HepG2 (cell line): ENCODE measurements around the gene POC1B. TPM values are rescaled to one million over a fixed set of nuclear protein-coding genes. Genes with fewer than 3 reads are reported as not detected.
A peak's percentile ranks its signal among the peaks of the same experiment; 100 is the strongest.

Experiments used
- ARID5B ChIP-seq: IDR thresholded peaks from 2 replicates; pipeline ENCODE4 v1.4.0; 2020; ENCODE audit warnings: mild to moderate bottlenecking, missing genetic modification reagents
- GFI1 ChIP-seq: sonication (generic); formaldehyde crosslinking; IDR thresholded peaks from 2 replicates; pipeline ENCODE4 v1.5.0; 2020; ENCODE audit warnings: missing genetic modification reagents, mild to moderate bottlenecking, borderline replicate concordance
- HNRNPH1 ChIP-seq: fragments of 200-400 bp; formaldehyde crosslinking; optimal IDR thresholded peaks from 2 replicates; pipeline ENCODE3; 2017; ENCODE audit warnings: mild to moderate bottlenecking, low read depth, low read length
- MTA1 ChIP-seq: sonication (generic); formaldehyde crosslinking; IDR thresholded peaks from 2 replicates; pipeline ENCODE4 v1.4.0; 2020; ENCODE audit warnings: missing genetic modification reagents, mild to moderate bottlenecking, borderline replicate concordance
- PHF5A ChIP-seq: IDR thresholded peaks from one replicate; pipeline ENCODE4 v1.6.1; 2018; ENCODE audit warnings: low read depth, missing genetic modification reagents; ENCODE audit not compliant: unreplicated experiment
- XRCC5 ChIP-seq: fragments of 200-400 bp; formaldehyde crosslinking; optimal IDR thresholded peaks from 2 replicates; pipeline ENCODE3; 2017; ENCODE audit warnings: mild to moderate bottlenecking, low read length
- ZBTB42 ChIP-seq: sonication (generic); formaldehyde crosslinking; IDR thresholded peaks from 2 replicates; pipeline ENCODE4 v1.5.0; 2020; ENCODE audit warnings: mild to moderate bottlenecking, missing genetic modification reagents
- ZNF205 ChIP-seq: IDR thresholded peaks from 2 replicates; pipeline ENCODE4 v1.6.1; 2018; ENCODE audit warnings: missing biosample characterization, missing genetic modification reagents
- ZNF446 ChIP-seq: sonication (generic); formaldehyde crosslinking; IDR thresholded peaks from 2 replicates; pipeline ENCODE4 v1.5.0; 2020; ENCODE audit warnings: mild to moderate bottlenecking, missing genetic modification reagents
- ZNF574 ChIP-seq: sonication (generic); formaldehyde crosslinking; IDR thresholded peaks from 2 replicates; pipeline ENCODE4 v1.4.0; 2020; ENCODE audit warnings: missing genetic modification reagents
- polyA plus RNA-seq, 8 experiments: library from polyadenylated mRNA; depleted of rRNA in 3 of 8; stranded (reverse) in 7 of 8; unstranded in 1 of 8; fragments of >200 nt; fragmentation: Illumina TruSeq in 4 of 8; extraction: Trizol in 4 of 8; gene quantifications; 2 replicates each; pipeline versions ENCODE4 v1.2.1 to v1.2.3, GENCODE V29; 2011 to 2016; ENCODE audit warnings: low read depth in 4 of 8, missing spikeins in 1 of 8, mixed read lengths in 1 of 8; ENCODE audit not compliant: insufficient read depth in 1 of 8
- total RNA-seq, 5 experiments: library from RNA; depleted of rRNA; stranded (reverse); fragments of >200 nt; fragmentation: Illumina TruSeq; extraction: Trizol; gene quantifications; 2 replicates each; pipeline ENCODE4 v1.2.3, GENCODE V29; 2016; ENCODE audit warnings: low read depth in 1 of 5
- TF ChIP-seq, protein P1 (sequence below): sonication (generic); formaldehyde crosslinking; IDR thresholded peaks from 2 replicates; pipeline ENCODE4 v1.4.0; 2020; ENCODE audit warnings: missing genetic modification reagents
- TF ChIP-seq, protein P2 (sequence below): IDR thresholded peaks from 2 replicates; pipeline ENCODE4 v1.6.1; 2016; ENCODE audit warnings: missing genetic modification reagents, missing compliant biosample characterization

The POC1B gene
- total and polyA plus RNA-seq, 2 of the 13 experiments (the other 11 are each of a cell fraction or from before 2014, with no cell fraction given), result 9.3 to 11.0 TPM

DNA sequence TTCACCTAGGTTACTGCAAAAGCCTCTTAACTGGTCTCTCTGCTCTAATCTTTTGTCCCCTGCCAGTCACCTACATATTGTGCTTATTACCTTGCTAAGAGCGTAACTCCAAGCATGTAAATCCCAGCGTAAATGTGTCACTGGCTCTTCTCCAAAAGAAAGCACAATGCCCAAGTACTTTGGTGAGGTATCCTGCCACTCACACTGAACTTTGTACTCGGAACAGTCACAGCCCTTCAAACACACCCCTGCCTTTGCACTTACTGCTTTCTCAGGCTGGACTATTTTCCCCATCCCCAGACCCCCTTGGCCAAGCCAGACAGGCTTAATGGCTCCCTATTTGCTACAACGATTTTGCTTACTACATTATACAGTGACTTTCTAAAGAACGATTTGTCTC, 33.0 kb downstream of the POC1B start (continued):
- TF ChIP-seq ARID5B (peak; percentile 53), ZBTB42 (CRISPR knock-in tag) (no peak), ZNF574 (CRISPR knock-in tag) (no peak), MTA1 (CRISPR knock-in tag) (no peak), ZNF446 (CRISPR knock-in tag) (no peak), PHF5A (CRISPR knock-in tag) (no peak), XRCC5 (peak; percentile 41), ZNF205 (CRISPR knock-in tag) (no peak), HNRNPH1 (no peak), GFI1 (CRISPR knock-in tag) (no peak)
- TF ChIP-seq, protein P1, sequence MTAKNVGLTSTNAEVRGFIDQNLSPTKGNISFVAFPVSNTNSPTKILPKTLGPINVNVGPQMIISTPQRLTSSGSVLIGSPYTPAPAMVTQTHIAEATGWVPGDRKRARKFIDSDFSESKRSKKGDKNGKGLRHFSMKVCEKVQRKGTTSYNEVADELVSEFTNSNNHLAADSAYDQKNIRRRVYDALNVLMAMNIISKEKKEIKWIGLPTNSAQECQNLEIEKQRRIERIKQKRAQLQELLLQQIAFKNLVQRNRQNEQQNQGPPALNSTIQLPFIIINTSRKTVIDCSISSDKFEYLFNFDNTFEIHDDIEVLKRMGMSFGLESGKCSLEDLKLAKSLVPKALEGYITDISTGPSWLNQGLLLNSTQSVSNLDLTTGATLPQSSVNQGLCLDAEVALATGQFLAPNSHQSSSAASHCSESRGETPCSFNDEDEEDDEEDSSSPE, result no peak
- TF ChIP-seq, protein P2, sequence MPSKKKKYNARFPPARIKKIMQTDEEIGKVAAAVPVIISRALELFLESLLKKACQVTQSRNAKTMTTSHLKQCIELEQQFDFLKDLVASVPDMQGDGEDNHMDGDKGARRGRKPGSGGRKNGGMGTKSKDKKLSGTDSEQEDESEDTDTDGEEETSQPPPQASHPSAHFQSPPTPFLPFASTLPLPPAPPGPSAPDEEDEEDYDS (CRISPR knock-in tag), result no peak
